GOT3 (cell line): ENCODE measurements around the gene KCTD11.

Experiments used
- DNase-seq: peaks from one replicate; lab custom pipeline; 2025; ENCODE audit warnings: mixed read lengths; lab: John Stamatoyannopoulos, UW

Gene KCTD11

GRCh38 chr17:7380321-7380720, 28.4 kb downstream of the KCTD11 start:
- no peak for DNase-seq

GRCh38 chr17:7380855-7381683, 29.1 kb downstream of the KCTD11 start, which contains the start of gene TNK1:
TNK1 (plus strand) TSS chr17:7381089; CDS start chr17:7382927, 1,838 bp downstream.
- no peak for DNase-seq

GRCh38 chr17:7382901-7383300, 30.9 kb downstream of the KCTD11 start:
- no peak for DNase-seq

- DNase-seq = no peak
These were observed 31.4 kb downstream of the KCTD11 start for GRCh38 chr17:7383371-7383741.

GRCh38 chr17:7383742-7384488, 32.0 kb downstream of the KCTD11 start:
- DNase-seq = no peak

- no peak for DNase-seq
These were observed 32.6 kb downstream of the KCTD11 start for GRCh38 chr17:7384489-7385081.

- DNase-seq = no peak
These were observed 36.9 kb downstream of the KCTD11 start for GRCh38 chr17:7388856-7389255.

GRCh38 chr17:7389924-7390910, 38.3 kb downstream of the KCTD11 start:
- DNase-seq = no peak

GRCh38 chr17:7391307-7391706, 39.3 kb downstream of the KCTD11 start:
- DNase-seq = no peak

GRCh38 chr17:7392696-7393612, 41.0 kb downstream of the KCTD11 start:
- no peak for DNase-seq

GRCh38 chr17:7393613-7394451, 41.9 kb downstream of the KCTD11 start:
- no peak for DNase-seq

- peak; percentile 77 for DNase-seq
These were observed 42.7 kb downstream of the KCTD11 start, which contains the start of gene PLSCR3 for GRCh38 chr17:7394452-7395191. PLSCR3 (minus strand) TSS chr17:7394525; CDS start chr17:7394110, 415 bp downstream.

- DNase-seq = no peak
These were observed 44.2 kb downstream of the KCTD11 start for GRCh38 chr17:7396147-7396546.

- DNase-seq = no peak
These were observed 46.6 kb downstream of the KCTD11 start for GRCh38 chr17:7398612-7399011.

- DNase-seq = no peak
These were observed 51.2 kb downstream of the KCTD11 start for GRCh38 chr17:7403043-7403726.

- DNase-seq = no peak
These were observed 51.7 kb downstream of the KCTD11 start for GRCh38 chr17:7403727-7403976.

- peak; percentile 97 for DNase-seq
These were observed 52.2 kb downstream of the KCTD11 start, which contains the start of gene TMEM256 for GRCh38 chr17:7403977-7404736. TMEM256 (minus strand) TSS chr17:7404097; CDS start chr17:7404084, 13 bp downstream.
